Liver (tissue), 3 donors: ENCODE results near the gene GUCA1A.

Experiments
- CTCF ChIP-seq: fragments of 150-350 bp; IDR thresholded peaks from 2 replicates; pipeline ENCODE4 v1.5.1; 2017; ENCODE audit warnings: improper control_type of control experiment, low read depth, low read length; ENCODE audit not compliant: missing input control
- HNF4A ChIP-seq, 2 donors: conservative IDR thresholded peaks; 2 replicates each; pipeline ENCODE4 v1.6.1; 2016; ENCODE audit warnings: antibody characterized with exemption in 2 of 2, mild to moderate bottlenecking in 2 of 2
- JUND ChIP-seq, 2 donors: IDR thresholded peaks; 2 replicates each; pipeline ENCODE4 v1.6.1; 2016; ENCODE audit warnings: antibody characterized with exemption in 2 of 2
- donor health status: healthy.
- donor health status: healthy.

- TF ChIP-seq CTCF (no peak), JUND (IDR thresholded peaks at IDR 0.05) (no peak), HNF4A (conservative IDR thresholded peaks at IDR 0.05) (no peak)
These were observed 22.9 kb upstream of the GUCA1A start for GRCh38 chr6:42150254-42150653.
